Parathyroid adenoma (tissue), 2 donors: ENCODE results near the gene QRSL1.

Experiments
- H2AFZ ChIP-seq: fragments of 300-600 bp; sonication (generic); one replicate; pipeline ENCODE4 v1.7.0; 2017; ENCODE audit warnings: antibody characterized with exemption, mild to moderate bottlenecking
- H3K27ac ChIP-seq: fragments of 300-600 bp; sonication (generic); one replicate; pipeline ENCODE4 v1.7.0; 2017
- H3K27me3 ChIP-seq: fragments of 300-600 bp; sonication (generic); one replicate; pipeline ENCODE4 v1.7.0; 2017; ENCODE audit warnings: low read length; ENCODE audit not compliant: control insufficient read depth, insufficient read depth
- H3K36me3 ChIP-seq: fragments of 300-600 bp; sonication (generic); one replicate; pipeline ENCODE4 v1.7.0; 2017; ENCODE audit warnings: low read length; ENCODE audit not compliant: control insufficient read depth, insufficient read depth
- H3K4me1 ChIP-seq: fragments of 300-600 bp; sonication (generic); one replicate; pipeline ENCODE4 v1.7.0; 2017; ENCODE audit warnings: control low read depth
- H3K4me2 ChIP-seq: fragments of 300-600 bp; sonication (generic); one replicate; pipeline ENCODE4 v1.7.0; 2017; ENCODE audit warnings: low read length
- H3K4me3 ChIP-seq: fragments of 300-600 bp; sonication (generic); one replicate; pipeline ENCODE4 v1.7.0; 2017; ENCODE audit warnings: low read depth, low read length
- H3K79me2 ChIP-seq: fragments of 300-600 bp; sonication (generic); one replicate; pipeline ENCODE4 v1.7.0; 2017; ENCODE audit warnings: control low read depth
- H3K9ac ChIP-seq: fragments of 300-600 bp; sonication (generic); one replicate; pipeline ENCODE4 v1.7.0; 2017; ENCODE audit warnings: mild to moderate bottlenecking
- H3K9me3 ChIP-seq: fragments of 300-600 bp; sonication (generic); one replicate; pipeline ENCODE4 v1.7.0; 2017; ENCODE audit warnings: low read length; ENCODE audit not compliant: control insufficient read depth
- CTCF ChIP-seq: fragments of 300-600 bp; sonication (generic); IDR thresholded peaks from one replicate; pipeline ENCODE4 v1.7.0; 2017; ENCODE audit warnings: antibody characterized with exemption, mild to moderate bottlenecking
- donor health status: primary hyperparathyroidism.

Gene QRSL1

GRCh38 chr6:106716966-106717365 lies 87.6 kb downstream of the QRSL1 start:
- Histone ChIP-seq H3K9ac (no peak overlapping the region), H3K4me3 (no peak overlapping the region), H2AFZ (no peak overlapping the region), H3K27me3 (no peaks in the 10 kb centered on the region), H3K4me1 (no peaks in the 10 kb centered on the region), H3K36me3 (no peaks in the 10 kb centered on the region), H3K27ac (no peak overlapping the region), H3K4me2 (no peak overlapping the region), H3K9me3 (no peaks in the 10 kb centered on the region), H3K79me2 (no peaks in the 10 kb centered on the region)
- no peak for TF ChIP-seq CTCF
